SK-N-SH (cell line): Measurements from ENCODE around the gene ZIC1. TPM values are rescaled to one million over a fixed set of nuclear protein-coding genes. Genes with fewer than 3 reads are reported as not detected.

Experiments used
- CTCF ChIA-PET: fragments of 300-600, 350-600 bp; formaldehyde crosslinking; extraction: SDS; loops from one replicate; lab custom pipeline; 2021; lab: Yijun Ruan, JAX
- POLR2A ChIA-PET: fragments of 350-600 bp; sonication (Branson Sonifier 250); formaldehyde crosslinking; extraction: SDS; loops from one replicate; lab custom pipeline; 2020; ENCODE audit warnings: antibody characterized with exemption, inconsistent platforms; lab: Yijun Ruan, JAX
- DNase-seq: peaks from one replicate; pipeline ENCODE4 v3.0.0; 2012
- H2AFZ ChIP-seq: fragments of 200-600 bp; sonication (generic); 2 replicates; pipeline ENCODE4 v1.8.1; 2016; ENCODE audit warnings: antibody characterized with exemption, mild to moderate bottlenecking, low read depth
- H3F3A ChIP-seq: fragments of 200-600 bp; sonication (generic); replicated peaks from 2 replicates; pipeline ENCODE3; 2016; ENCODE audit warnings: antibody characterized with exemption, mild to moderate bottlenecking; ENCODE audit not compliant: insufficient read depth
- H3K27ac ChIP-seq, 2 experiments: fragments of 200-500 bp in 1 of 2; fragments of 200-600 bp in 1 of 2; sonication (Bioruptor generic) in 1 of 2; sonication (generic), shearing (Covaris generic) in 1 of 2; 2 replicates each; pipeline versions ENCODE4 v1.5.1 to v1.6.1; 2014 to 2016; ENCODE audit warnings: low read depth in 2 of 2, inconsistent platforms in 1 of 2, low read length in 1 of 2, mild to moderate bottlenecking in 1 of 2, mixed read lengths in 1 of 2
- H3K27me3 ChIP-seq: fragments of 200-600 bp; sonication (generic), shearing (Covaris generic); 2 replicates; pipeline ENCODE4 v1.6.1; 2016; ENCODE audit warnings: mixed run types; ENCODE audit not compliant: insufficient read depth
- H3K36me3 ChIP-seq, 2 experiments: fragments of 200-500 bp in 1 of 2; fragments of 200-600 bp in 1 of 2; sonication (Bioruptor generic) in 1 of 2; sonication (generic) in 1 of 2; replicated peaks in 1 of 2; 2 replicates each; pipeline versions ENCODE3 to v1.5.1; 2014 to 2016; ENCODE audit warnings: low read length in 1 of 2, mild to moderate bottlenecking in 1 of 2; ENCODE audit not compliant: insufficient read depth in 2 of 2, control insufficient read depth in 1 of 2
- H3K4me1 ChIP-seq, 2 experiments: fragments of 200-500 bp in 1 of 2; fragments of 200-600 bp in 1 of 2; sonication (Bioruptor generic) in 1 of 2; sonication (generic), shearing (Covaris generic) in 1 of 2; 2 replicates each; pipeline versions ENCODE4 v1.5.1 to v1.6.1; 2014 to 2016; ENCODE audit warnings: low read depth in 1 of 2, low read length in 1 of 2, mixed run types in 1 of 2; ENCODE audit not compliant: insufficient read depth in 2 of 2, control insufficient read depth in 1 of 2
- H3K4me2 ChIP-seq: fragments of 200-600 bp; sonication (generic), shearing (Covaris generic); 2 replicates; pipeline ENCODE4 v1.6.1; 2017; ENCODE audit warnings: mixed run types
- H3K4me3 ChIP-seq, 2 experiments: fragments of 200-500 bp in 1 of 2; fragments of 200-600 bp in 1 of 2; sonication (Bioruptor generic) in 1 of 2; sonication (generic), shearing (Covaris generic) in 1 of 2; 2 replicates each; pipeline versions ENCODE4 v1.5.1 to v1.8.1; 2014 to 2016; ENCODE audit warnings: low read depth in 2 of 2, inconsistent platforms in 1 of 2, low read length in 1 of 2, mild to moderate bottlenecking in 1 of 2, mixed read lengths in 1 of 2, moderate library complexity in 1 of 2
- H3K79me2 ChIP-seq: fragments of 200-600 bp; sonication (generic); 2 replicates; pipeline ENCODE4 v1.8.1; 2017; ENCODE audit warnings: mild to moderate bottlenecking; ENCODE audit not compliant: insufficient read depth
- H3K9ac ChIP-seq: fragments of 200-600 bp; sonication (generic); 2 replicates; pipeline ENCODE4 v1.6.1; 2017; ENCODE audit warnings: mixed run types
- H3K9me2 ChIP-seq: fragments of 200-600 bp; sonication (generic); 2 replicates; pipeline ENCODE4 v1.6.1; 2017; ENCODE audit warnings: mixed run types
- H3K9me3 ChIP-seq: fragments of 200-600 bp; sonication (generic); 2 replicates; pipeline ENCODE4 v1.6.1; 2017; ENCODE audit warnings: mixed run types, mild to moderate bottlenecking, moderate library complexity
- H4K20me1 ChIP-seq: fragments of 200-600 bp; sonication (generic); 2 replicates; pipeline ENCODE4 v1.6.1; 2017; ENCODE audit warnings: mild to moderate bottlenecking, mixed run types; ENCODE audit not compliant: insufficient read depth
- CHD2 ChIP-seq: fragments of 150-350 bp; IDR thresholded peaks from 2 replicates; pipeline ENCODE4 v1.6.1; 2018; ENCODE audit warnings: low read length; ENCODE audit not compliant: partially characterized antibody
- ELF1 ChIP-seq: IDR thresholded peaks from 2 replicates; pipeline ENCODE4 v1.4.0; 2012
- EZH2phosphoT487 ChIP-seq: fragments of 200-600 bp; sonication (generic); IDR thresholded peaks from 2 replicates; pipeline ENCODE4 v1.6.1; 2017; ENCODE audit warnings: low read depth, mixed run types, mild to moderate bottlenecking, antibody characterized with exemption, moderate library complexity, borderline replicate concordance
- FOSL2 ChIP-seq: IDR thresholded peaks from 2 replicates; pipeline ENCODE4 v1.4.0; 2012; ENCODE audit warnings: low read depth, mild to moderate bottlenecking, moderate library complexity, borderline replicate concordance
- GABPA ChIP-seq: IDR thresholded peaks from 2 replicates; pipeline ENCODE4 v1.4.0; 2012; ENCODE audit warnings: low read depth, mild to moderate bottlenecking
- GATA2 ChIP-seq: sonication (generic); formaldehyde crosslinking; IDR thresholded peaks from 2 replicates; pipeline ENCODE4 v1.5.0; 2020; ENCODE audit warnings: mild to moderate bottlenecking, missing genetic modification reagents
- JUND ChIP-seq: IDR thresholded peaks from 2 replicates; pipeline ENCODE4 v1.4.0; 2012
- MEF2A ChIP-seq: IDR thresholded peaks from 2 replicates; pipeline ENCODE4 v1.4.0; 2012; ENCODE audit warnings: low read depth, borderline replicate concordance
- MXI1 ChIP-seq: IDR thresholded peaks from 2 replicates; pipeline ENCODE4 v1.6.1; 2012; ENCODE audit warnings: mild to moderate bottlenecking, low read depth, low read length, improper control_type of control experiment
- NFIC ChIP-seq: IDR thresholded peaks from 2 replicates; pipeline ENCODE4 v1.4.0; 2012; ENCODE audit warnings: borderline replicate concordance
- RCOR1 ChIP-seq: fragments of 150-350 bp; IDR thresholded peaks from 2 replicates; pipeline ENCODE4 v1.6.1; 2017; ENCODE audit warnings: antibody characterized with exemption, low read length
- RFX5 ChIP-seq: IDR thresholded peaks from 2 replicates; pipeline ENCODE4 v1.6.1; 2012; ENCODE audit warnings: mild to moderate bottlenecking, improper control_type of control experiment, low read length
- RXRA ChIP-seq: IDR thresholded peaks from 2 replicates; pipeline ENCODE4 v1.4.0; 2012; ENCODE audit warnings: low read depth, mild to moderate bottlenecking, borderline replicate concordance
- SMC3 ChIP-seq: IDR thresholded peaks from 2 replicates; pipeline ENCODE4 v1.6.1; 2012; ENCODE audit warnings: low read depth, low read length, improper control_type of control experiment
- TAF1 ChIP-seq: IDR thresholded peaks from 2 replicates; pipeline ENCODE4 v1.6.1; 2012; ENCODE audit warnings: low read depth, mild to moderate bottlenecking, low read length, moderate library complexity, borderline replicate concordance
- TEAD4 ChIP-seq: IDR thresholded peaks from 2 replicates; pipeline ENCODE4 v1.4.0; 2012; ENCODE audit warnings: mild to moderate bottlenecking, borderline replicate concordance; ENCODE audit not compliant: insufficient read depth
- YY1 ChIP-seq: IDR thresholded peaks from 2 replicates; pipeline ENCODE4 v1.4.0; 2012; ENCODE audit warnings: low read depth, mild to moderate bottlenecking
- WGBS: methylation state at CpG from one replicate; pipeline ENCODE4 v1.1.6; 2017; ENCODE audit warnings: low lambda C conversion rate; 5-methylcytosine and 5-hydroxymethylcytosine counted together
- polyA plus RNA-seq, 3 experiments: library from polyadenylated mRNA; depleted of rRNA; stranded (reverse); fragments of >200 nt; gene quantifications; 2 replicates each; pipeline ENCODE4 v1.2.3, GENCODE V29; 2012
- TF ChIP-seq, protein P1 (sequence below): IDR thresholded peaks from 2 replicates; pipeline ENCODE4 v1.4.0; 2012; ENCODE audit warnings: low read depth
- TF ChIP-seq, protein P2 (sequence below): IDR thresholded peaks from 2 replicates; pipeline ENCODE4 v1.6.1; 2012; ENCODE audit warnings: mild to moderate bottlenecking, low read depth, low read length, moderate library complexity
- TF ChIP-seq, protein P3 (sequence below): IDR thresholded peaks from 2 replicates; pipeline ENCODE4; 2012
- TF ChIP-seq, protein P4 (sequence below): IDR thresholded peaks from 2 replicates; pipeline ENCODE4 v1.4.0; 2012; ENCODE audit warnings: low read depth, borderline replicate concordance

ZIC1 gene
- polyA plus RNA-seq, 1 of the 3 experiments (the other 2 are of a cell fraction): 16.7 TPM

DNA sequence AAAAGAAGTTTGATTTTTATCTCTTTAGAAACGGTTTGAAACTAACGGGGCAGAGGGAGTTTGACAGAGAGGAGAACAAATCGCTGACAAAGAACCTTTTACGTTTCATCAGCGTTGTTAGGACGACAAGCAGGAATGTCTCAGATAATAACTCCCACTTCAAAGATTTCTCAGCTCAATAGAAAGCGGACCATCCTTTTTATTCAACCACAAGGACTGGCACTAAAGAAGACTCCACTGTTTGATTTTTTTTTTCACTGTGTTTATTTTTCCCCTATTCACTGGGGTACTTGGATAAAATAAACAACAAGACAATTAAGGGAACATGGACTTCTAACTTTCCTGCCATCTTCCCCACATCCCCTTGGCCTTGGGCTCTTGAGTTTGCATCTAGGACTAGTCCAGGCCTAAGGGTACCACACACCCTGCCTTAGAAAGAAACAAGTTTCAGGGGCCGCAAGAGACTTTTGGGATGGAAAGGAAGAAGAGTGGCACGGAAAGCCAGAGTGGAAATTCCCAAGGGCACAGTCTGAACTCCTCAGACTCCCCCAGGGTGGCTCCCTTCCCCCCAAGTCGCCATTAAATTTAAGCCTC, 21.8 kb upstream of the ZIC1 start:
- H4K20me1 ChIP-seq: no peaks in the 10 kb centered on the region
- no peak overlapping the region for H2AFZ ChIP-seq
- H3K27me3 ChIP-seq: peaks cover 36% of the 10 kb centered on the region
- peaks cover 0 to 2% of the 10 kb centered on the region in 2 experiments; a peak in 1 of 4 replicates for H3K4me1 ChIP-seq
- H3K9me3 ChIP-seq: no peaks in the 10 kb centered on the region
- H3F3A ChIP-seq: no peaks in the 10 kb centered on the region
- H3K9ac ChIP-seq: no peak overlapping the region
- no peak overlapping the region for H3K4me2 ChIP-seq
- no peak overlapping the region for H3K4me3 ChIP-seq
- no peak for DNase-seq
- no peaks in the 10 kb centered on the region for H3K9me2 ChIP-seq
- H3K79me2 ChIP-seq: no peaks in the 10 kb centered on the region
- 59% methylated on average over 10 of the region's 10 CpGs for WGBS
- H3K27ac ChIP-seq: no peak overlapping the region
- ChIA-PET CTCF (interaction anchor here (0.6 kb wide), 1 partner anchor 212 kb away, joined by 4 read pairs; no protein-coding TSS in a partner anchor), POLR2A (no interaction called here)
- TF ChIP-seq CHD2 (no peak), TAF1 (no peak), GABPA (no peak), RCOR1 (no peak), ELF1 (no peak)
- H3K36me3 ChIP-seq: no peaks in the 10 kb centered on the region

DNA sequence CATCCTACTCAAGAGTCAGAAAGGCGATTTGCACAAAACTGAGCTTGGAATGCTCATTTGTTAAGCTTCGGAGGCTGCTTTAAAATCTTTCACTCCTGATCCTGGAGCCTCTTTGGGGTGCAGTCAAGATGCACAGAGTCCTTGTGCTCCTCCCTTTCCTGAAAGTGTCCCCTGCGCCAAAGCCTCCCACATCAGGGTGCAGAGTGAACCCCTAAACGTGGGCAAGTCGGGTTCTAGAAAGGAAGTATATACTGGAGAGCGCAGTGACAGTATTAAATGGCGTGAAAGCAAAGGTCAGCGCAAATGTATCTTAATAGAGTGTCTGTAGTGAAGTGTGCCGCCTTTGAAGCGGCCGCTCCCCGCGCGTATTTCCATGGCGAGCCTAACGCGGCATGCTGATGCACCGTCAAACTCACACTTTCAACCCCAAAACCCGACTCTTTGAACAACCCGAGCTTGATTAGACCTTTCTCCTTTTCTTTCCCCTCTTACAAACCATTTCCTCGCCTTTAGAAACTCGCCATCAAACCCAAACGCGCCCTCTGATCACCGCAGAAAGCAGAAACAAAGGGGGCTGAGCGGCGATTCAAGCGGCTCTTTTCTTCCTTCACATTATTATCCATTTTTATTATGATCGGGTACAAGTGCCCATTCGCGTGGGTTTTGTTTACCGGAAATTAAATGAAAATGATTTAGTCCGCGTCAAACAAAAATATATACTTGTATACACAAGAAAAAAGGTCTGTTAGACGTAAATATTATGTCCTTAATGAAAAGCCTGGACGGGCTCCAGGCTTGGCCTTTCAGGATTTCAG, 21.1 kb upstream of the ZIC1 start:
- POLR2A ChIA-PET: no interaction called here
- Histone ChIP-seq H3K4me3 (no peak overlapping the region), H2AFZ (no peak overlapping the region)
- TF ChIP-seq RFX5 (no peak), JUND (no peak), FOSL2 (no peak), GATA2 (CRISPR knock-in tag) (no peak), EZH2phosphoT487 (no peak), YY1 (no peak), RCOR1 (no peak), MXI1 (no peak), RXRA (no peak), TEAD4 (no peak), MEF2A (no peak), NFIC (no peak), SMC3 (no peak)
- TF ChIP-seq, protein P1, sequence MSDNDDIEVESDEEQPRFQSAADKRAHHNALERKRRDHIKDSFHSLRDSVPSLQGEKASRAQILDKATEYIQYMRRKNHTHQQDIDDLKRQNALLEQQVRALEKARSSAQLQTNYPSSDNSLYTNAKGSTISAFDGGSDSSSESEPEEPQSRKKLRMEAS: no peak
- TF ChIP-seq, protein P2, sequence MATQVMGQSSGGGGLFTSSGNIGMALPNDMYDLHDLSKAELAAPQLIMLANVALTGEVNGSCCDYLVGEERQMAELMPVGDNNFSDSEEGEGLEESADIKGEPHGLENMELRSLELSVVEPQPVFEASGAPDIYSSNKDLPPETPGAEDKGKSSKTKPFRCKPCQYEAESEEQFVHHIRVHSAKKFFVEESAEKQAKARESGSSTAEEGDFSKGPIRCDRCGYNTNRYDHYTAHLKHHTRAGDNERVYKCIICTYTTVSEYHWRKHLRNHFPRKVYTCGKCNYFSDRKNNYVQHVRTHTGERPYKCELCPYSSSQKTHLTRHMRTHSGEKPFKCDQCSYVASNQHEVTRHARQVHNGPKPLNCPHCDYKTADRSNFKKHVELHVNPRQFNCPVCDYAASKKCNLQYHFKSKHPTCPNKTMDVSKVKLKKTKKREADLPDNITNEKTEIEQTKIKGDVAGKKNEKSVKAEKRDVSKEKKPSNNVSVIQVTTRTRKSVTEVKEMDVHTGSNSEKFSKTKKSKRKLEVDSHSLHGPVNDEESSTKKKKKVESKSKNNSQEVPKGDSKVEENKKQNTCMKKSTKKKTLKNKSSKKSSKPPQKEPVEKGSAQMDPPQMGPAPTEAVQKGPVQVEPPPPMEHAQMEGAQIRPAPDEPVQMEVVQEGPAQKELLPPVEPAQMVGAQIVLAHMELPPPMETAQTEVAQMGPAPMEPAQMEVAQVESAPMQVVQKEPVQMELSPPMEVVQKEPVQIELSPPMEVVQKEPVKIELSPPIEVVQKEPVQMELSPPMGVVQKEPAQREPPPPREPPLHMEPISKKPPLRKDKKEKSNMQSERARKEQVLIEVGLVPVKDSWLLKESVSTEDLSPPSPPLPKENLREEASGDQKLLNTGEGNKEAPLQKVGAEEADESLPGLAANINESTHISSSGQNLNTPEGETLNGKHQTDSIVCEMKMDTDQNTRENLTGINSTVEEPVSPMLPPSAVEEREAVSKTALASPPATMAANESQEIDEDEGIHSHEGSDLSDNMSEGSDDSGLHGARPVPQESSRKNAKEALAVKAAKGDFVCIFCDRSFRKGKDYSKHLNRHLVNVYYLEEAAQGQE: no peak
- TF ChIP-seq, protein P3, sequence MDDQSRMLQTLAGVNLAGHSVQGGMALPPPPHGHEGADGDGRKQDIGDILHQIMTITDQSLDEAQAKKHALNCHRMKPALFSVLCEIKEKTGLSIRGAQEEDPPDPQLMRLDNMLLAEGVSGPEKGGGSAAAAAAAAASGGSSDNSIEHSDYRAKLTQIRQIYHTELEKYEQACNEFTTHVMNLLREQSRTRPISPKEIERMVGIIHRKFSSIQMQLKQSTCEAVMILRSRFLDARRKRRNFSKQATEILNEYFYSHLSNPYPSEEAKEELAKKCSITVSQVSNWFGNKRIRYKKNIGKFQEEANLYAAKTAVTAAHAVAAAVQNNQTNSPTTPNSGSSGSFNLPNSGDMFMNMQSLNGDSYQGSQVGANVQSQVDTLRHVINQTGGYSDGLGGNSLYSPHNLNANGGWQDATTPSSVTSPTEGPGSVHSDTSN: no peak
- TF ChIP-seq, protein P4, sequence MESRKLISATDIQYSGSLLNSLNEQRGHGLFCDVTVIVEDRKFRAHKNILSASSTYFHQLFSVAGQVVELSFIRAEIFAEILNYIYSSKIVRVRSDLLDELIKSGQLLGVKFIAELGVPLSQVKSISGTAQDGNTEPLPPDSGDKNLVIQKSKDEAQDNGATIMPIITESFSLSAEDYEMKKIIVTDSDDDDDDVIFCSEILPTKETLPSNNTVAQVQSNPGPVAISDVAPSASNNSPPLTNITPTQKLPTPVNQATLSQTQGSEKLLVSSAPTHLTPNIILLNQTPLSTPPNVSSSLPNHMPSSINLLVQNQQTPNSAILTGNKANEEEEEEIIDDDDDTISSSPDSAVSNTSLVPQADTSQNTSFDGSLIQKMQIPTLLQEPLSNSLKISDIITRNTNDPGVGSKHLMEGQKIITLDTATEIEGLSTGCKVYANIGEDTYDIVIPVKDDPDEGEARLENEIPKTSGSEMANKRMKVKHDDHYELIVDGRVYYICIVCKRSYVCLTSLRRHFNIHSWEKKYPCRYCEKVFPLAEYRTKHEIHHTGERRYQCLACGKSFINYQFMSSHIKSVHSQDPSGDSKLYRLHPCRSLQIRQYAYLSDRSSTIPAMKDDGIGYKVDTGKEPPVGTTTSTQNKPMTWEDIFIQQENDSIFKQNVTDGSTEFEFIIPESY: no peak

More for the DNA sequence above, 21.1 kb upstream of the ZIC1 start:
- Histone ChIP-seq H3K9ac (no peak overlapping the region), H3K4me2 (no peak overlapping the region), H3K27me3 (peaks cover 41% of the 10 kb centered on the region), H3K4me1 (peaks cover 0 to 2% of the 10 kb centered on the region in 2 experiments; a peak in 1 of 4 replicates), H3K79me2 (no peaks in the 10 kb centered on the region), H3K9me2 (no peaks in the 10 kb centered on the region), H3F3A (no peaks in the 10 kb centered on the region), H3K36me3 (no peaks in the 10 kb centered on the region), H3K27ac (no peak overlapping the region), H3K9me3 (no peaks in the 10 kb centered on the region), H4K20me1 (no peaks in the 10 kb centered on the region)
- CTCF ChIA-PET: interaction anchor here (0.6 kb wide), 1 partner anchor 213 kb away, joined by 4 read pairs; no protein-coding TSS in a partner anchor
- WGBS: 69% methylated on average over 35 of the region's 36 CpGs
- DNase-seq: no peak
